Endothelial cell of umbilical vein (primary cell): Measurements from ENCODE around the gene KASH5. TPM values are rescaled to one million over a fixed set of nuclear protein-coding genes. Genes with fewer than 3 reads are reported as not detected.

Experiments
- BruUV-seq: library from RNA; stranded (reverse); fragments of 400-500 nt; replicated peaks from 2 replicates; lab custom pipeline; 2021; lab: Mats Ljungman, UMichigan
- CTCF ChIA-PET: fragments of 300-600, 350-600 bp; sonication (Branson Sonifier 250); formaldehyde crosslinking; loops from one replicate; lab custom pipeline; 2021; ENCODE audit warnings: antibody characterized with exemption, inconsistent platforms; lab: Charles Lee
- POLR2A ChIA-PET: fragments of 300-600, 350-600 bp; sonication (Branson Sonifier 250); formaldehyde crosslinking; loops from one replicate; lab custom pipeline; 2021; ENCODE audit warnings: antibody characterized with exemption, inconsistent platforms; lab: Charles Lee
- DNase-seq: peaks from one replicate; pipeline ENCODE4 v3.0.0-alpha.2; 2011; ENCODE audit warnings: low read depth, low spot score
- FAIRE-seq: peaks from 2 replicates; lab custom pipeline; 2011; peaks lifted over from hg19 to GRCh38; lab: Jason Lieb, UNC
- H2AFZ ChIP-seq: 2 replicates; pipeline ENCODE4 v1.6.0; 2012; ENCODE audit warnings: low read depth, low read length, control low read depth, inconsistent platforms
- H3K27ac ChIP-seq: 2 replicates; pipeline ENCODE4 v1.5.1; 2011; ENCODE audit warnings: low read depth, mild to moderate bottlenecking, control low read depth, low read length, moderate library complexity; ENCODE audit not compliant: insufficient read depth
- H3K27me3 ChIP-seq, 2 experiments: 2 replicates each; pipeline versions ENCODE4 v1.6.0 to v1.6.1; 2011; ENCODE audit warnings: low read length in 2 of 2, mixed read lengths in 1 of 2; ENCODE audit not compliant: control insufficient read depth in 2 of 2, insufficient read depth in 2 of 2
- H3K36me3 ChIP-seq, 2 experiments: 2 replicates in 1 of 2; 3 replicates in 1 of 2; pipeline ENCODE4 v1.5.1; 2011; ENCODE audit warnings: low read length in 2 of 2, mild to moderate bottlenecking in 1 of 2, moderate library complexity in 1 of 2; ENCODE audit not compliant: control insufficient read depth in 2 of 2, insufficient read depth in 2 of 2; ENCODE audit errors: extremely low read depth in 1 of 2
- H3K4me1 ChIP-seq: 3 replicates; pipeline ENCODE4 v1.5.1; 2011; ENCODE audit warnings: mild to moderate bottlenecking, low read length; ENCODE audit not compliant: control insufficient read depth, insufficient read depth; ENCODE audit errors: extremely low read depth
- H3K4me2 ChIP-seq: 2 replicates; pipeline ENCODE4 v1.6.1; 2011; ENCODE audit warnings: low read length, control low read depth, mixed read lengths; ENCODE audit not compliant: insufficient read depth
- H3K4me3 ChIP-seq, 3 experiments: fragments of 200-600 bp in 1 of 3; sonication (generic), shearing (Covaris generic) in 1 of 3; replicated peaks in 1 of 3; 2 replicates each; pipeline ENCODE4 v1.5.1; 2011 to 2016; ENCODE audit warnings: control low read depth in 3 of 3, low read length in 3 of 3, mild to moderate bottlenecking in 2 of 3, inconsistent platforms in 1 of 3, low read depth in 1 of 3, moderate library complexity in 1 of 3; ENCODE audit not compliant: insufficient read depth in 1 of 3
- H3K79me2 ChIP-seq: 2 replicates; pipeline ENCODE4 v1.6.0; 2012; ENCODE audit warnings: low read length, inconsistent platforms; ENCODE audit not compliant: control insufficient read depth, insufficient read depth
- H3K9ac ChIP-seq: replicated peaks from 2 replicates; pipeline ENCODE3; 2011; ENCODE audit warnings: low read length, control low read depth; ENCODE audit not compliant: insufficient read depth; ENCODE audit errors: extremely low read depth
- H3K9me1 ChIP-seq: replicated peaks from 3 replicates; pipeline ENCODE4 v1.6.0; 2011; ENCODE audit warnings: mild to moderate bottlenecking, low read length; ENCODE audit not compliant: control insufficient read depth, insufficient read depth; ENCODE audit errors: extremely low read depth
- H3K9me3 ChIP-seq: replicated peaks from 2 replicates; pipeline ENCODE4 v1.5.1; 2012; ENCODE audit warnings: low read length, inconsistent platforms; ENCODE audit not compliant: control insufficient read depth, insufficient read depth
- H4K20me1 ChIP-seq: replicated peaks from 2 replicates; pipeline ENCODE3; 2011; ENCODE audit warnings: mild to moderate bottlenecking, low read length; ENCODE audit not compliant: control insufficient read depth, insufficient read depth; ENCODE audit errors: extremely low read depth
- CTCF ChIP-seq, 2 donors: IDR thresholded peaks; 1 replicate in 1 of 2; 2 replicates in 1 of 2; pipeline ENCODE4 v1.5.1; 2011; ENCODE audit warnings: low read length in 2 of 2, mild to moderate bottlenecking in 2 of 2, moderate library complexity in 2 of 2, control low read depth in 1 of 2, inconsistent platforms in 1 of 2, low read depth in 1 of 2; ENCODE audit not compliant: insufficient read depth in 1 of 2; ENCODE audit errors: extremely low read depth in 1 of 2
- EZH2 ChIP-seq: IDR thresholded peaks from 2 replicates; pipeline ENCODE4 v1.6.1; 2012; ENCODE audit warnings: borderline replicate concordance, low read depth, mild to moderate bottlenecking, moderate library complexity, low read length, inconsistent platforms; ENCODE audit not compliant: severe bottlenecking
- FOS ChIP-seq: IDR thresholded peaks from 2 replicates; pipeline ENCODE4 v1.6.1; 2011; ENCODE audit warnings: mild to moderate bottlenecking, low read length, moderate library complexity, borderline replicate concordance; ENCODE audit not compliant: insufficient read depth
- GATA2 ChIP-seq: IDR thresholded peaks from 2 replicates; pipeline ENCODE4 v1.7.0; 2011; ENCODE audit warnings: low read depth, mild to moderate bottlenecking, moderate library complexity, mixed read lengths, low read length; ENCODE audit not compliant: insufficient read length, insufficient read depth
- JUN ChIP-seq: IDR thresholded peaks from 2 replicates; pipeline ENCODE4 v1.6.1; 2011; ENCODE audit warnings: borderline replicate concordance, low read depth; ENCODE audit not compliant: insufficient read length, insufficient read depth
- MAX ChIP-seq: IDR thresholded peaks from 2 replicates; pipeline ENCODE4 v1.6.1; 2011; ENCODE audit not compliant: insufficient read depth, insufficient read length
- MYC ChIP-seq: IDR thresholded peaks from one replicate; pipeline ENCODE4 v1.6.1; 2011; ENCODE audit warnings: mild to moderate bottlenecking, low read depth, low read length
- POLR2A ChIP-seq: IDR thresholded peaks from 2 replicates; pipeline ENCODE4 v1.6.1; 2012; ENCODE audit warnings: low read depth, mild to moderate bottlenecking, control low read depth, low read length
- POLR2AphosphoS5 ChIP-seq: IDR thresholded peaks from 2 replicates; pipeline ENCODE4 v1.6.1; 2012; ENCODE audit warnings: low read depth, mild to moderate bottlenecking, control low read depth, low read length, moderate library complexity; ENCODE audit not compliant: insufficient read depth
- dilution Hi-C: fragments of 300-500 bp; cut with MboI; formaldehyde crosslinking; loops from one replicate; pipeline ENCODE4 v1.15.0; 2019; ENCODE audit warnings: low sequenced_read_pairs; ENCODE audit not compliant: extremely low pct_ligation_motif_present
- intact Hi-C: fragments of 100-400 bp; cut with micrococcal nuclease; formaldehyde crosslinking; loops from one replicate; pipeline ENCODE4 v1.10.0; 2022
- polyA plus RNA-seq, 4 experiments: library from polyadenylated mRNA; depleted of rRNA in 3 of 4; stranded (reverse) in 3 of 4; unstranded in 1 of 4; fragments of >200 nt; gene quantifications; 2 replicates each; pipeline versions ENCODE4 v1.2.1 to v1.2.3, GENCODE V29; 2011 to 2012; ENCODE audit warnings: missing spikeins in 1 of 4
- total RNA-seq: library from RNA; stranded (reverse); gene quantifications from 2 replicates; pipeline ENCODE4 v1.2.3, GENCODE V29; 2021

The KASH5 gene
- total and polyA plus RNA-seq, 2 donors (not counting 3 experiments of a cell fraction or from before 2014, with no cell fraction given), result 0.03 TPM; not detected in 1

- DNase-seq (no peak), FAIRE-seq (no peak)
- Histone ChIP-seq H2AFZ (no peak overlapping the region), H3K4me2 (no peak overlapping the region), H3K9ac (no peak overlapping the region), H3K9me3 (no peaks in the 10 kb centered on the region), H3K9me1 (no peaks in the 10 kb centered on the region), H3K27me3 (peaks cover 43 to 61% of the 10 kb centered on the region in 2 experiments), H3K4me3 (no peak overlapping the region), H3K79me2 (no peaks in the 10 kb centered on the region), H3K27ac (no peak overlapping the region), H4K20me1 (no peaks in the 10 kb centered on the region), H3K36me3 (no peaks in the 10 kb centered on the region), H3K4me1 (no peaks in the 10 kb centered on the region)
- intact Hi-C loops, result no loop called here
- POLR2A ChIA-PET, result no interaction called here
- no TSS peak for BruUV-seq
- dilution Hi-C loops, result no loop called here
- TF ChIP-seq FOS (no peak), CTCF (IDR thresholded peaks at IDR 0.05; ENCODE audit: extremely low read depth in 1 of 2, insufficient read depth in 1 of 2, low read depth in 1 of 2, low read length in 2 of 2) (no peak), MAX (no peak), GATA2 (no peak), POLR2AphosphoS5 (no peak), MYC (no peak), EZH2 (no peak), POLR2A (no peak), JUN (no peak)
- CTCF ChIA-PET, result interaction anchor here (0.9 to 1.2 kb wide), 2 partner anchors 8 to 17 kb away, joined by 3 to 4 read pairs; no protein-coding TSS in a partner anchor
Measured at GRCh38 chr19:49419173-49419572, 31.1 kb downstream of the KASH5 start.
